H1 (cell line): ENCODE data around the gene CLDN3. TPM values are rescaled to one million over a fixed set of nuclear protein-coding genes. Genes with fewer than 3 reads are reported as not detected.

ENCODE experiments used
- CTCF ChIA-PET: fragments of 300-600 bp; sonication (Branson Sonifier 250); formaldehyde crosslinking; loops from one replicate; lab custom pipeline; 2021; ENCODE audit not compliant: partially characterized antibody; lab: Charles Lee
- POLR2A ChIA-PET: fragments of 300-600 bp; sonication (Branson Sonifier 250); formaldehyde crosslinking; loops from one replicate; lab custom pipeline; 2021; ENCODE audit warnings: inconsistent platforms; ENCODE audit not compliant: partially characterized antibody; lab: Charles Lee
- DNase-seq, 2 experiments: peaks; one replicate each; pipeline versions ENCODE4 v3.0.0 to v3.0.0-alpha.2; 2010 to 2022; ENCODE audit warnings: low spot score in 2 of 2, low read depth in 1 of 2, mixed read lengths in 1 of 2
- FAIRE-seq: peaks from 2 replicates; lab custom pipeline; 2011; peaks lifted over from hg19 to GRCh38; lab: Jason Lieb, UNC
- H2AFZ ChIP-seq: 2 replicates; pipeline ENCODE4 v1.8.1; 2012; ENCODE audit warnings: low read length, inconsistent platforms
- H2AK5ac ChIP-seq: 2 replicates; pipeline ENCODE4 v1.6.1; 2013; ENCODE audit warnings: low read depth, low read length
- H2BK120ac ChIP-seq: replicated peaks from 2 replicates; pipeline ENCODE3; 2013; ENCODE audit warnings: low read depth, low read length, inconsistent platforms
- H2BK12ac ChIP-seq: 2 replicates; pipeline ENCODE4 v1.6.1; 2013; ENCODE audit warnings: low read depth, low read length
- H2BK15ac ChIP-seq: 2 replicates; pipeline ENCODE4 v1.6.1; 2013; ENCODE audit warnings: low read length
- H2BK20ac ChIP-seq: 2 replicates; pipeline ENCODE4 v1.6.1; 2013; ENCODE audit warnings: low read length
- H2BK5ac ChIP-seq: 2 replicates; pipeline ENCODE4 v1.6.1; 2013; ENCODE audit warnings: low read depth, low read length
- H3K14ac ChIP-seq: 2 replicates; pipeline ENCODE4 v1.6.1; 2013; ENCODE audit warnings: inconsistent platforms; ENCODE audit not compliant: insufficient read length
- H3K18ac ChIP-seq: 2 replicates; pipeline ENCODE4 v1.6.1; 2013; ENCODE audit warnings: low read length; ENCODE audit errors: extremely low read depth
- H3K23ac ChIP-seq: 2 replicates; pipeline ENCODE4 v1.6.1; 2013; ENCODE audit warnings: inconsistent platforms; ENCODE audit not compliant: insufficient read length
- H3K23me2 ChIP-seq: 2 replicates; pipeline ENCODE4 v1.6.1; 2013; ENCODE audit warnings: low read depth, low read length
- H3K27ac ChIP-seq: 2 replicates; pipeline ENCODE4 v1.6.1; 2011; ENCODE audit warnings: low read depth, low read length, inconsistent platforms
- H3K27me3 ChIP-seq, 4 experiments: replicated peaks in 1 of 4; 1 replicate in 1 of 4; 2 replicates in 3 of 4; pipeline versions ENCODE4 v1.6.1 to v1.8.1; 2011 to 2013; ENCODE audit warnings: low read length in 3 of 4, mild to moderate bottlenecking in 3 of 4, inconsistent platforms in 2 of 4, mixed read lengths in 2 of 4, moderate library complexity in 1 of 4; ENCODE audit not compliant: control insufficient read depth in 3 of 4, insufficient read depth in 3 of 4; ENCODE audit errors: extremely low read depth in 1 of 4
- H3K36me3 ChIP-seq, 4 experiments: 2 replicates each; pipeline versions ENCODE4 v1.6.1 to v1.8.1; 2011 to 2013; ENCODE audit warnings: mild to moderate bottlenecking in 4 of 4, low read length in 3 of 4, moderate library complexity in 2 of 4, control low read depth in 1 of 4, inconsistent platforms in 1 of 4; ENCODE audit not compliant: insufficient read depth in 4 of 4, control insufficient read depth in 2 of 4
- H3K4ac ChIP-seq: replicated peaks from 2 replicates; pipeline ENCODE3; 2013; ENCODE audit warnings: low read length, low read depth, mixed read lengths, inconsistent platforms; ENCODE audit not compliant: insufficient read length
- H3K4me1 ChIP-seq, 4 experiments: replicated peaks in 1 of 4; 1 replicate in 1 of 4; 2 replicates in 3 of 4; pipeline versions ENCODE4 v1.6.1 to v1.8.1; 2011 to 2013; ENCODE audit warnings: low read length in 3 of 4, inconsistent platforms in 2 of 4, mixed read lengths in 1 of 4; ENCODE audit not compliant: insufficient read depth in 4 of 4, control insufficient read depth in 3 of 4
- H3K4me2 ChIP-seq, 2 experiments: 2 replicates each; pipeline versions ENCODE4 v1.6.1 to v1.8.1; 2011 to 2013; ENCODE audit warnings: low read depth in 2 of 2, low read length in 2 of 2, control low read depth in 1 of 2, inconsistent platforms in 1 of 2, mild to moderate bottlenecking in 1 of 2; ENCODE audit not compliant: insufficient read depth in 1 of 2
- H3K4me3 ChIP-seq, 4 experiments: fragments of 200-600, 300-600 bp in 1 of 4; sonication (generic), shearing (Covaris generic), sonication (Bioruptor Twin) in 1 of 4; 2 replicates each; pipeline versions ENCODE4 v1.5.1 to v1.8.1; 2011 to 2016; ENCODE audit warnings: low read length in 4 of 4, low read depth in 3 of 4, control low read depth in 2 of 4, inconsistent platforms in 2 of 4, mild to moderate bottlenecking in 2 of 4, mixed read lengths in 1 of 4, moderate library complexity in 1 of 4; ENCODE audit not compliant: insufficient read depth in 2 of 4; ENCODE audit errors: extremely low read depth in 1 of 4
- H3K56ac ChIP-seq: replicated peaks from 2 replicates; pipeline ENCODE3; 2013; ENCODE audit warnings: low read depth, mild to moderate bottlenecking, mixed read lengths, low read length, inconsistent platforms; ENCODE audit not compliant: insufficient read length
- H3K79me1 ChIP-seq: 2 replicates; pipeline ENCODE4 v1.6.1; 2013; ENCODE audit warnings: low read depth, low read length, control low read depth
- H3K79me2 ChIP-seq, 2 experiments: 2 replicates each; pipeline versions ENCODE4 v1.6.1 to v1.8.1; 2012 to 2013; ENCODE audit warnings: low read length in 2 of 2, mild to moderate bottlenecking in 2 of 2, inconsistent platforms in 1 of 2; ENCODE audit not compliant: insufficient read depth in 2 of 2, control insufficient read depth in 1 of 2
- H3K9ac ChIP-seq, 4 experiments: replicated peaks in 1 of 4; 1 replicate in 1 of 4; 2 replicates in 3 of 4; pipeline versions ENCODE4 v1.6.1 to v1.8.1; 2011 to 2013; ENCODE audit warnings: low read depth in 3 of 4, low read length in 3 of 4, control low read depth in 2 of 4, mild to moderate bottlenecking in 2 of 4, moderate library complexity in 2 of 4, inconsistent platforms in 1 of 4; ENCODE audit errors: extremely low read depth in 1 of 4
- H3K9me3 ChIP-seq, 2 experiments: 2 replicates each; pipeline versions ENCODE4 v1.6.1 to v1.8.1; 2012 to 2013; ENCODE audit warnings: mild to moderate bottlenecking in 2 of 2, moderate library complexity in 2 of 2, control low read depth in 1 of 2, inconsistent platforms in 1 of 2, low read depth in 1 of 2, low read length in 1 of 2, mixed read lengths in 1 of 2; ENCODE audit not compliant: insufficient read depth in 2 of 2
- H4K20me1 ChIP-seq, 2 experiments: replicated peaks in 1 of 2; 2 replicates each; pipeline versions ENCODE3 to v1.8.1; 2011 to 2013; ENCODE audit warnings: inconsistent platforms in 2 of 2, low read length in 2 of 2, mild to moderate bottlenecking in 1 of 2; ENCODE audit not compliant: insufficient read depth in 2 of 2, control insufficient read depth in 1 of 2
- H4K5ac ChIP-seq: 2 replicates; pipeline ENCODE4 v1.6.1; 2013; ENCODE audit warnings: low read length, low read depth, mixed read lengths, inconsistent platforms; ENCODE audit not compliant: insufficient read length
- H4K8ac ChIP-seq: 2 replicates; pipeline ENCODE4 v1.8.0; 2013; ENCODE audit warnings: mild to moderate bottlenecking, moderate library complexity, low read length, inconsistent platforms; ENCODE audit not compliant: insufficient read depth; ENCODE audit errors: extremely low read depth
- H4K91ac ChIP-seq: replicated peaks from 2 replicates; pipeline ENCODE3; 2013; ENCODE audit warnings: low read length, mixed read lengths, inconsistent platforms; ENCODE audit not compliant: insufficient read length
- ATF2 ChIP-seq: IDR thresholded peaks from 2 replicates; pipeline ENCODE4 v1.6.1; 2012; ENCODE audit warnings: low read length, inconsistent platforms
- BRCA1 ChIP-seq: IDR thresholded peaks from 2 replicates; pipeline ENCODE4 v1.6.1; 2012; ENCODE audit warnings: low read depth, low read length, improper control_type of control experiment
- KDM5A ChIP-seq: fragments of 200-600 bp; IDR thresholded peaks from 2 replicates; pipeline ENCODE4 v1.7.1; 2012; ENCODE audit warnings: mild to moderate bottlenecking, low read length, inconsistent platforms, mixed read lengths
- RBBP5 ChIP-seq: IDR thresholded peaks from 2 replicates; pipeline ENCODE4 v1.7.1; 2012; ENCODE audit warnings: low read depth, mild to moderate bottlenecking, inconsistent platforms, low read length, moderate library complexity, borderline replicate concordance
- SP1 ChIP-seq: IDR thresholded peaks from 2 replicates; pipeline ENCODE4 v1.6.1; 2011; ENCODE audit warnings: low read depth, low read length
- WGBS, 2 experiments: shearing (Covaris generic) in 1 of 2; methylation state at CpG; one replicate each; pipeline versions ENCODE4 v1.1.6 to v1.1.7; 2013 to 2015; ENCODE audit warnings: low lambda C conversion rate in 2 of 2, mixed read lengths in 2 of 2, inconsistent platforms in 1 of 2, low coverage in 1 of 2, missing lambda C conversion rate in 1 of 2; ENCODE audit not compliant: insufficient replicate concordance in 2 of 2, insufficient coverage in 1 of 2, insufficient read length in 1 of 2; ENCODE audit errors: extremely low coverage in 1 of 2, missing lambda C conversion rate in 1 of 2; 5-methylcytosine and 5-hydroxymethylcytosine counted together
- polyA plus RNA-seq, 7 experiments: library from polyadenylated mRNA; depleted of rRNA in 3 of 7; stranded (reverse) in 5 of 7; unstranded in 2 of 7; fragments of >200 nt in 5 of 7; fragments of 200-250 nt in 2 of 7; gene quantifications; 1 replicate in 5 of 7; 2 replicates in 1 of 7; 4 replicates in 1 of 7; pipeline versions ENCODE4 v1.2.1 to v1.2.3, GENCODE V29; 2011 to 2013; ENCODE audit warnings: missing spikeins in 2 of 7, mixed read lengths in 2 of 7
- total RNA-seq: library from RNA; stranded (reverse); fragmentation: NEBNext Ultra II Directional; extraction: Animal tissue kit (Norgen Biotek cat#: 25700); gene quantifications from 2 replicates; pipeline ENCODE4 v1.2.1, GENCODE V29; 2021

The CLDN3 gene
- total and polyA plus RNA-seq, 2 of the 8 experiments (the other 6 are each of a cell fraction or from before 2014, with no cell fraction given): 19.1 to 65.2 TPM

GRCh38 chr7:73773700-73774517, 3.8 kb upstream of the CLDN3 start:
- H2AK5ac ChIP-seq: no peak overlapping the region
- peaks cover 0 to 10% (median 8%) of the 10 kb centered on the region in 4 experiments; a peak in 6 of 7 replicates for H3K4me1 ChIP-seq
- H3K18ac ChIP-seq: no peak overlapping the region
- H3K9ac ChIP-seq: no peak overlapping the region
- H3K79me1 ChIP-seq: no peaks in the 10 kb centered on the region; the same call in 1 of the 2 replicates
- DNase-seq: no peak
- no peak overlapping the region for H3K4me3 ChIP-seq
- no peak overlapping the region for H2BK120ac ChIP-seq
- H4K5ac ChIP-seq: no peak overlapping the region
- H3K23ac ChIP-seq: no peak overlapping the region
- no peaks in the 10 kb centered on the region for H3K9me3 ChIP-seq
- no peak overlapping the region for H4K91ac ChIP-seq
- FAIRE-seq: no peak
- no peak overlapping the region for H2AFZ ChIP-seq
- no peak overlapping the region for H2BK15ac ChIP-seq
- no peaks in the 10 kb centered on the region for H3K79me2 ChIP-seq
- 0 out of 8 replicates have a peak, but pooled peaks cover 0 to 2% (median 0%) of the 10 kb centered on the region in 4 experiments for H3K36me3 ChIP-seq
- no peak overlapping the region for H2BK12ac ChIP-seq
- H4K20me1 ChIP-seq: peaks cover 0 to 1% of the 10 kb centered on the region in 2 experiments
- no peak overlapping the region for H3K56ac ChIP-seq
- H2BK5ac ChIP-seq: no peak overlapping the region
- H3K23me2 ChIP-seq: peaks cover 9% of the 10 kb centered on the region; the same call in 1 of the 2 replicates
- 91% methylated on average over 6 of the region's 6 CpGs; no CpG with 5 or more reads in 1 of the 2 experiments for WGBS, 2 experiments
- H3K4me2 ChIP-seq: no peak overlapping the region
- no peak overlapping the region for H4K8ac ChIP-seq
- H3K4ac ChIP-seq: no peak overlapping the region
- H2BK20ac ChIP-seq: no peak overlapping the region
- H3K27ac ChIP-seq: no peak overlapping the region
- CTCF ChIA-PET: interaction anchor here (0.7 to 2.0 kb wide), 5 partner anchors 19 to 167 kb away, joined by 3 to 6 read pairs (median 3); no protein-coding TSS in a partner anchor
- POLR2A ChIA-PET: interaction anchor here (0.7 to 1.6 kb wide), 3 partner anchors 31 to 57 kb away, joined by 3 to 4 read pairs (median 4); partner anchors contain the start of gene CLDN4
- H3K14ac ChIP-seq: no peak overlapping the region
- H3K27me3 ChIP-seq: peaks cover 0 to 3% (median 0%) of the 10 kb centered on the region in 4 experiments; a peak in 3 of 7 replicates
- TF ChIP-seq RBBP5: no peak
- no peak for TF ChIP-seq KDM5A
- no peak for TF ChIP-seq SP1
- no peak for TF ChIP-seq ATF2
- no peak for TF ChIP-seq BRCA1
